Sigmoid colon (tissue), 4 donors: ENCODE data around the gene SV2B.

ENCODE experiments used
- EP300 ChIP-seq, 4 donors: sonication (generic); formaldehyde crosslinking; IDR thresholded peaks; one replicate each; pipeline ENCODE4 v1.6.1; 2017; ENCODE audit warnings: antibody characterized with exemption in 4 of 4
- POLR2AphosphoS5 ChIP-seq, 4 donors: sonication (generic); formaldehyde crosslinking; IDR thresholded peaks; one replicate each; pipeline ENCODE4 v1.6.1; 2017; ENCODE audit warnings: antibody characterized with exemption in 4 of 4
- TF ChIP-seq, protein P1 (sequence below), 4 experiments: fragments of 450-650 bp in 3 of 4; fragments of 200-600 bp in 1 of 4; IDR thresholded peaks; one replicate each; pipeline ENCODE4 v1.5.1; 2016 to 2019; ENCODE audit warnings: antibody characterized with exemption in 4 of 4, mild to moderate bottlenecking in 3 of 4, moderate library complexity in 2 of 4

DNA sequence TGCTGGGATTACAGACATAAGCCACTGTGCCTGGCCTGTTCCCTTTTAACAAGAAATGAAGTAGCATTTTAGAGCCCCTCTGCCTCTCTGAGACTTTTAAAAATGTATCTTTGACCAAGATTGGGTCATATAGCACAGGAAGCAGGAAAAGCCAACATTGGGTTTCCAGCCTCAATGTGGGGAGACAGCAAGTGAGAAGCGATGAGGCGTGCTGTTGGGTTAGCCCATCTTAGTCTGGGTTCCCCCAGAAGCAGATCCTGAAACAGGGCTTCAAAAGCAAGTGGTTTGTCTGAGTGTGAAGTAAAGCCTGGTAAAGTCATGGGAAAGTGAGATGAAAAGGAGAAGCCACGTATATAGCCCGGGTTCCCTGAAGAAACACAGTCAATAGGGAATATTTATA lies 48.2 kb downstream of the SV2B start:
- TF ChIP-seq, protein P1, sequence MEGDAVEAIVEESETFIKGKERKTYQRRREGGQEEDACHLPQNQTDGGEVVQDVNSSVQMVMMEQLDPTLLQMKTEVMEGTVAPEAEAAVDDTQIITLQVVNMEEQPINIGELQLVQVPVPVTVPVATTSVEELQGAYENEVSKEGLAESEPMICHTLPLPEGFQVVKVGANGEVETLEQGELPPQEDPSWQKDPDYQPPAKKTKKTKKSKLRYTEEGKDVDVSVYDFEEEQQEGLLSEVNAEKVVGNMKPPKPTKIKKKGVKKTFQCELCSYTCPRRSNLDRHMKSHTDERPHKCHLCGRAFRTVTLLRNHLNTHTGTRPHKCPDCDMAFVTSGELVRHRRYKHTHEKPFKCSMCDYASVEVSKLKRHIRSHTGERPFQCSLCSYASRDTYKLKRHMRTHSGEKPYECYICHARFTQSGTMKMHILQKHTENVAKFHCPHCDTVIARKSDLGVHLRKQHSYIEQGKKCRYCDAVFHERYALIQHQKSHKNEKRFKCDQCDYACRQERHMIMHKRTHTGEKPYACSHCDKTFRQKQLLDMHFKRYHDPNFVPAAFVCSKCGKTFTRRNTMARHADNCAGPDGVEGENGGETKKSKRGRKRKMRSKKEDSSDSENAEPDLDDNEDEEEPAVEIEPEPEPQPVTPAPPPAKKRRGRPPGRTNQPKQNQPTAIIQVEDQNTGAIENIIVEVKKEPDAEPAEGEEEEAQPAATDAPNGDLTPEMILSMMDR (IDR thresholded peaks at IDR 0.05) = no peak
- TF ChIP-seq POLR2AphosphoS5 (IDR thresholded peaks at IDR 0.05) (no peak), EP300 (IDR thresholded peaks at IDR 0.05) (no peak)
